AG10803 (cell line): ENCODE data around the gene HOXB8.

Experiments used
- DNase-seq: peaks from one replicate; pipeline ENCODE4 v3.0.0; 2010; ENCODE audit warnings: low read depth
- H3K4me3 ChIP-seq: 2 replicates; pipeline ENCODE4 v1.5.1; 2011; ENCODE audit warnings: mild to moderate bottlenecking, low read length, control low read depth
- CTCF ChIP-seq: conservative IDR thresholded peaks from 2 replicates; pipeline ENCODE4 v1.5.1; 2011; ENCODE audit warnings: mild to moderate bottlenecking, low read length, control low read depth, inconsistent platforms

Gene HOXB8

GRCh38 chr17:48568499-48569239 is 46.4 kb downstream of the HOXB8 start:
- TF ChIP-seq CTCF = no peak
- H3K4me3 ChIP-seq = peak overlapping the region; percentile 59
- peak; percentile 84 for DNase-seq

GRCh38 chr17:48567646-48568354 is 47.3 kb downstream of the HOXB8 start:
- TF ChIP-seq CTCF = no peak
- no peak for DNase-seq
- peak overlapping the region; percentile 59; the same call in 1 of the 2 replicates for H3K4me3 ChIP-seq

GRCh38 chr17:48567209-48567608 is 47.9 kb downstream of the HOXB8 start:
- no peak for DNase-seq
- H3K4me3 ChIP-seq = no peak overlapping the region
- TF ChIP-seq CTCF = no peak

- DNase-seq = no peak
- no peak for TF ChIP-seq CTCF
- H3K4me3 ChIP-seq = no peak overlapping the region
Observed at GRCh38 chr17:48566717-48567116, 48.4 kb downstream of the HOXB8 start.

- H3K4me3 ChIP-seq = no peak overlapping the region; the same call in 1 of the 2 replicates
- DNase-seq = no peak
- TF ChIP-seq CTCF = no peak
Observed at GRCh38 chr17:48565925-48566710, 49.0 kb downstream of the HOXB8 start.

- peak overlapping the region; percentile 60 for H3K4me3 ChIP-seq
- DNase-seq = no peak
- TF ChIP-seq CTCF = no peak
Observed at GRCh38 chr17:48565022-48565554, 50.0 kb downstream of the HOXB8 start.
